Mucosa of descending colon (tissue), 3 donors: ENCODE measurements around the gene NAPSA. TPM values are rescaled to one million over a fixed set of nuclear protein-coding genes. Genes with fewer than 3 reads are reported as not detected.

Source experiments
- ATAC-seq: fragments of 200-7000 bp; cut with Tn5 transposase; one replicate; pipeline ENCODE4 v1.9.1; 2020; ENCODE audit warnings: mild to moderate bottlenecking, moderate library complexity
- DNase-seq, 3 donors: peaks; one replicate each; pipeline ENCODE4 v3.0.0-alpha.2; 2020
- H3K36me3 ChIP-seq: fragments of 200-600 bp; one replicate; pipeline ENCODE4 v1.8.0; 2021; ENCODE audit warnings: low read depth, mild to moderate bottlenecking
- H3K4me1 ChIP-seq: fragments of 200-600 bp; one replicate; pipeline ENCODE4 v1.8.0; 2021; ENCODE audit warnings: low read depth, mild to moderate bottlenecking
- H3K4me3 ChIP-seq: fragments of 200-600 bp; one replicate; pipeline ENCODE4 v1.8.0; 2021; ENCODE audit warnings: mild to moderate bottlenecking
- H3K9me3 ChIP-seq: fragments of 200-600 bp; one replicate; pipeline ENCODE4 v1.8.0; 2021; ENCODE audit warnings: mild to moderate bottlenecking
- intact Hi-C, 2 donors: fragments of 100-400 bp; cut with DNase I in 1 of 2; cut with micrococcal nuclease in 1 of 2; formaldehyde crosslinking; loops; one replicate each; pipeline versions ENCODE4 v1.11.0 to v1.11.1; 2022; cut with DNase I, micrococcal nuclease
- total RNA-seq, 3 donors: library from RNA; stranded (reverse); fragmentation: NEBNext Ultra II Directional in 2 of 3; extraction: Animal tissue kit (Norgen Biotek cat#: 25700) in 2 of 3; gene quantifications; one replicate each; pipeline versions ENCODE4 v1.2.1 to v1.2.4, GENCODE V29; 2021 to 2023
- TF ChIP-seq, protein P1 (sequence below): fragments of 200-600 bp; IDR thresholded peaks from one replicate; pipeline ENCODE4 v1.8.0; 2022; ENCODE audit warnings: antibody characterized with exemption, mild to moderate bottlenecking
- donor health status: DM: no; HTN: no; CAD: no; lungs with moderate emphysema.
- donor health status: DM: no; HTN: no; CAD: no.
- donor health status: DM: no; HTN: yes; CAD: no.

The NAPSA gene
- total RNA-seq, 3 donors from 2014 or later = 1.8 to 3.2 (median 2.0) TPM

DNA sequence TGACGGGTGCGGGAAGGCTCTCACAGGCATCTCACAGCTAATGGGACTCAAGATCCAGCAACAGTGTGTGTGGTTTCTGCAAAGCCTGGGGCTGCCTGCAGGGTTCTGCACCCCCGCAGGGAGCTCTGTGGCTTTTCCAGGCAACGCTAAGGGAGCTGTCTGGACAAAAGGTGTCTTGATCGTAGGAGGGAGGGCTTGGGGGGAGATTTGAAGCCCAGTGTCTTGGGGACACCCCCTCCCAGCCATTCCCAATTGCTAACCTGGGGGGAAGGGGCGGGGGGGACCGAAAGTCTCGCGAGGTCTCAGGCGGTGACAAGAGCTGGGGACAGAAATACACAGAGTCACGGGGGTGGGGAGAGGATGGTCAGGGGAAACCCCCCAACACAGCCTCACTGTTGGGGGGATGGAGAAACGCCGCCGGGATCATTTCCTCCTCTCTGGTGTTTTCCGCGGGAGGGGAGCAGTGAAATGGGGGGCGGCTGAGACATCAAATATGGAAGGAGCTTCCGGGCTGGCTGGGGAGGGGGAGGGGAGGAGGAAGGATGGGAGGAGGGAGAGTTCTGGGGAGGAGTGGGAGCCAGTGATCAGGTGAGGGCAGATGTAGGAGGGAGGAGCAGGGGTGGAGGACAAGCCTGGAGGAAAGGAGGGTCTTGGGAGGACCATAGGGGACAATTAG is 49.5 kb downstream of the NAPSA start:
- ATAC-seq (no peak), DNase-seq (peak in 1 of 3 donors; percentile 23)
- Histone ChIP-seq H3K4me3 (no peak overlapping the region), H3K36me3 (no peaks in the 10 kb centered on the region), H3K4me1 (no peaks in the 10 kb centered on the region), H3K9me3 (no peaks in the 10 kb centered on the region)
- intact Hi-C loops = no loop called here
- TF ChIP-seq, protein P1, sequence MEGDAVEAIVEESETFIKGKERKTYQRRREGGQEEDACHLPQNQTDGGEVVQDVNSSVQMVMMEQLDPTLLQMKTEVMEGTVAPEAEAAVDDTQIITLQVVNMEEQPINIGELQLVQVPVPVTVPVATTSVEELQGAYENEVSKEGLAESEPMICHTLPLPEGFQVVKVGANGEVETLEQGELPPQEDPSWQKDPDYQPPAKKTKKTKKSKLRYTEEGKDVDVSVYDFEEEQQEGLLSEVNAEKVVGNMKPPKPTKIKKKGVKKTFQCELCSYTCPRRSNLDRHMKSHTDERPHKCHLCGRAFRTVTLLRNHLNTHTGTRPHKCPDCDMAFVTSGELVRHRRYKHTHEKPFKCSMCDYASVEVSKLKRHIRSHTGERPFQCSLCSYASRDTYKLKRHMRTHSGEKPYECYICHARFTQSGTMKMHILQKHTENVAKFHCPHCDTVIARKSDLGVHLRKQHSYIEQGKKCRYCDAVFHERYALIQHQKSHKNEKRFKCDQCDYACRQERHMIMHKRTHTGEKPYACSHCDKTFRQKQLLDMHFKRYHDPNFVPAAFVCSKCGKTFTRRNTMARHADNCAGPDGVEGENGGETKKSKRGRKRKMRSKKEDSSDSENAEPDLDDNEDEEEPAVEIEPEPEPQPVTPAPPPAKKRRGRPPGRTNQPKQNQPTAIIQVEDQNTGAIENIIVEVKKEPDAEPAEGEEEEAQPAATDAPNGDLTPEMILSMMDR = no peak

DNA sequence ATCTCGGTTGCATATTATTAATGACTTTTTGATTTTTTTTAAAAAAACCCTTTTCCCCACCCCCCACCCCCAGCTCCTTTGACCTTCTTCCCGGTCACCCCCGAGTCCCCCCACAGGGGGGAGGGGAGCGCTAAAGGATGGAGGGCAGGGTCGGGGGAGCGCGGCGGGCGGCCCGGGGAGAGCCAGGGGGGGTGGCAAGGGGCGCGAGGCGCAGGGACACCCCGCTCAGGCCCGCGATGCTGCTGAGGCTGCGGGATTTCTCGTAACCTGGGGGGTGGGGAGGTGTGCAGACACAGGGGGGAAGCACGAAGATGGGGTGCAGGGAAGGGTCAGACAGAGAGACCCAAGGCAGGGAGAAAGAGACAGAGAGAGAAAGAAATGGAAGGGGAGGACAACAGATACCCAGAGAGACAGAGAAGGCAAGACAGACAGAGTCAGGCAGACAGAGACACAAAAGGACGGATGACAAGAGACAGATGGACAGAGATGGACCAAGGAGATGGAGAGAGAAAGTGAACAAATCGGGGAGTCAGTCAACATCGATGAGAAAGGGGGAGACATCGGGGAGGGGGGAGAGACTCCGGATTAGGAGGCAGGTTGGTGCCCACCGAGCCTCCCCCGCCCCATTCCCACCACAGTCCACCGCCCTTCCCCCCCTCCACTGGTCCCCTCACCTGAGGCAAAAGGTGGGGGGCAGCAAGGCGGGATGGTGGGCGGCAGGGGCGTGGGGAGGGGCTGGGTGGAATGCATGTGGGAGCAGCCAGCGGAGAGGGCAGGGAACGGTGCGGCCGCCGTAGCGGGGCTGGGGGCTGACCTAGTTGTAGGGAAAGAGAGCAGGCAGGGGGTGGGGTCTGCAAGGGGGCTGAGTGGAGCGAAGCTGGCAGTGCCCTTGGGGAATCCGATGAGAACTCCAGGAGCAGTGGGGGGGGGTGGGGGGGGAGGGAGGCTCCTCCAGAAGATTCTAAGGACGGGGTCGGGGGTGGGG is 50.4 kb downstream of the NAPSA start:
- Histone ChIP-seq H3K4me3 (no peak overlapping the region), H3K9me3 (no peaks in the 10 kb centered on the region), H3K36me3 (no peaks in the 10 kb centered on the region), H3K4me1 (no peaks in the 10 kb centered on the region)
- ATAC-seq = no peak
- TF ChIP-seq, protein P1 = no peak
- intact Hi-C loops = no loop called here
- DNase-seq = peak in 1 of 3 donors; percentile 40

DNA sequence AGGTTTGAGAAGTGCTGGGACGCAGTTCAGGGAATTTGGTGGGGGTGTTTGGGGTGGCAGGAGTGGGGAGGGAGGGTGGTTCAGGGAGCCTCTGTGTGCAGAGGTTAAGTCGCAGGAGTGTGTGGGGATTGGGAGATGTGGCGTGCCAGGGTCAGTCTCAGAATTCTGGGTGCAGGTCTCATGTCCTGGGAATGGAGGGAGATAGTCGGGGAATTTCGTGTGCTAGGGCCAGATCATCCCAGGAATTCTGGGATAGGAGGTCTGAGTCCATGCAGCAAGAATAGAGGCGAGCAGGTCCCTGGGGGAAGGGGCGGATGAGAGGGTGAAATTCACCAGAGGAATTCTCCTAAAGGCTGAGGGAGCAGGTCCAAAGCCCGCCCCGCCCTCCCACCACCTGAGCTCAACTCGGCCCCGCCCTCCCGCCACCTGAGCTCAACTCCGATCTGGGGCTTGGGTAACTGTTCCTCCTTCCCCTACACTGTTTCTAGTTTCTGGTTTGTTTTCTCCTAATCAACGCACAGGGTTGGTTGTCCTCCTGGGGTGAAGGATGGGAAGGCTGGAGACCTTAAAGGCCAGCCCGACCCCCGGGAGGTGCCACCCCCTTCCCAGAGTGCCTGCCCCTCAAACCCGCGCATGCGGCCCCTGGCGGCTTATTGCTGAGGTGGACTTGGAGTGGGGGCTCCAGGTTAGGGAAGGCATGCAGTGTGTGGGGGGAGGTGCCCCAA is 51.5 kb downstream of the NAPSA start:
- intact Hi-C loops = no loop called here
- Histone ChIP-seq H3K4me3 (no peak overlapping the region), H3K4me1 (no peaks in the 10 kb centered on the region), H3K36me3 (no peaks in the 10 kb centered on the region), H3K9me3 (no peaks in the 10 kb centered on the region)
- peak in 1 of 3 donors; percentile 39 for DNase-seq
- TF ChIP-seq, protein P1 = no peak
- peak; percentile 8 for ATAC-seq

DNA sequence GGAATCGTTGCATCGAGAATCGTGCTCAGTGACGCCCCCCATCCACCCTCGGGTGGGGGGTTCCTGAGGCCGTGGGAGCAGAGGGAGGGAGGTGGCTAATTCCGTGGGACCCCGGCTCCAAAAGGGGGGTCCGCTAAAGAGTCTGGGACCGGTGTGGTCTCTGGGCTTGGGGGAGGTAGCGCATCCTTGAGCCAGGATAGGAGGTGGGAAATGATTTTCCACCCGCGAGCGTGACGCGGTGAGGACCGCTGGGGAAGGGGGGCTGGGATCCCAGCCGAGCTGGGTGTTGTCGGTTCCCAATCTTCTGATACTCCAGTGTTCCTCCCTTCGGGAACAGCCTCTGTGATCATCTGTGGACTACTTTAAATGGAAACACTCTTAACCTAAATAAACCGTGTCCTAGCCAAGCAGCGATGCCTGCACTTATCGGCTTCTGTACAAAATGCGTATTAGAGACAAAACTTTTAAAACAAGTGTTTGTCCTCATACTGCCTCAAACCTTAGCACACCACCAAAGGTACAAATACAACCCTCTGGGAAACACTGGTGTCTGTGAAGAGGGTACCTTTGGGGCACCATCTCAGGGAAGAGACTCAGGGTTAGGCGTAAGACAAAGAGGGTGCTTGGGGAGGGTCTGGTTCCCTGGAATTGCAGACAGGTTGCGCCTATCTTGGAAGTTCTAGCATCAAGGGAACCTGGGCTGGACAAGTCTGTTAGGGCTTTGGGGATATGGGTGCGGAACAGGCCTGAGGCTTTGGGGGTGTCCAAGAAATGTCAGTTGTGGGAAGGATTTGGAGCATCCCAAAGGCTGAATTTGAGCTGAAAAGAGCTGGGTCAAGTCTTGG is 52.2 kb downstream of the NAPSA start:
- ATAC-seq = no peak
- H3K36me3 ChIP-seq = no peaks in the 10 kb centered on the region
- peak in 1 of 3 donors; percentile 36 for DNase-seq
- no peaks in the 10 kb centered on the region for H3K9me3 ChIP-seq
- TF ChIP-seq, protein P1 = no peak
- H3K4me3 ChIP-seq = no peak overlapping the region
- intact Hi-C loops = no loop called here
- H3K4me1 ChIP-seq = no peaks in the 10 kb centered on the region
